Measurements from ENCODE around the gene BICDL1. TPM values are rescaled to one million over a fixed set of nuclear protein-coding genes. Genes with fewer than 3 reads are reported as not detected.

BICDL1 gene
- total and polyA plus RNA-seq, 2 of the 4 experiments (the other 2 are of a cell fraction) = not detected

GRCh38 chr12:120090206-120090605, 101.2 kb downstream of the BICDL1 start:
- ChIA-PET CTCF (no interaction called here), POLR2A (ENCODE audit: unreplicated experiment) (no interaction called here)
- H3K79me1 ChIP-seq (ENCODE audit: low read depth in 1 of 2, low read length in 2 of 2) = peaks cover 0 to 6% of the 10 kb centered on the region in 2 experiments; a peak in 1 of 4 replicates
- TF ChIP-seq USF2 (IDR thresholded peaks at IDR 0.05; ENCODE audit: low read depth, low read length) (no peak), SMC3 (IDR thresholded peaks at IDR 0.05; ENCODE audit: low read depth, low read length) (no peak), RFX5 (IDR thresholded peaks at IDR 0.05; ENCODE audit: low read depth, low read length) (no peak), CTCF (conservative IDR thresholded peaks at IDR 0.05; ENCODE audit: low read depth, low read length) (no peak), CHD1 (IDR thresholded peaks at IDR 0.05; ENCODE audit: low read depth, low read length) (no peak), RAD21 (IDR thresholded peaks at IDR 0.05; ENCODE audit: low read length) (no peak), BHLHE40 (IDR thresholded peaks at IDR 0.05; ENCODE audit: low read depth, low read length) (no peak), ELK1 (IDR thresholded peaks at IDR 0.05; ENCODE audit: borderline replicate concordance, low read depth, low read length) (no peak), MAZ (IDR thresholded peaks at IDR 0.05; ENCODE audit: borderline replicate concordance, low read depth, low read length) (no peak), MXI1 (IDR thresholded peaks at IDR 0.05; ENCODE audit: borderline replicate concordance, low read depth, low read length) (no peak), MAFK (IDR thresholded peaks at IDR 0.05; ENCODE audit: low read depth, low read length) (no peak), RCOR1 (IDR thresholded peaks at IDR 0.05; ENCODE audit: insufficient replicate concordance, low read length) (no peak), POLR2A (IDR thresholded peaks at IDR 0.05; ENCODE audit: low read depth, low read length) (no peak), CEBPB (IDR thresholded peaks at IDR 0.05; ENCODE audit: low read depth, low read length) (no peak), FOS (IDR thresholded peaks at IDR 0.05; ENCODE audit: low read depth, low read length) (no peak), NFE2L2 (IDR thresholded peaks at IDR 0.05; ENCODE audit: low read depth, low read length) (no peak)
- no peaks in the 10 kb centered on the region; the same call in 1 of the 2 replicates for H3K4me1 ChIP-seq (ENCODE audit: control insufficient read depth, insufficient read depth, low read length)
- H3K18ac ChIP-seq (ENCODE audit: low read depth, low read length) = no peak overlapping the region
- peaks cover 21% of the 10 kb centered on the region; the same call in 1 of the 2 replicates for H4K20me1 ChIP-seq (ENCODE audit: insufficient read depth, low read length)
- no peak overlapping the region for H2AK5ac ChIP-seq (ENCODE audit: low read depth, low read length)
- ATAC-seq (ENCODE audit: low read depth) (no peak), DNase-seq (no peak)
- H2AFZ ChIP-seq (replicated peaks; ENCODE audit: low read length, poor library complexity) = no peak overlapping the region
- no peak overlapping the region for H3K27ac ChIP-seq (ENCODE audit: insufficient read depth, low read length)
- H3K9me3 ChIP-seq (ENCODE audit: control insufficient read depth, insufficient read depth, low read length) = no peaks in the 10 kb centered on the region
- no peak overlapping the region for H4K91ac ChIP-seq (ENCODE audit: insufficient read depth, low read depth, low read length)
- intact Hi-C loops (cut with micrococcal nuclease) (no loop called here), in situ Hi-C loops (cut with MboI; ENCODE audit: low sequenced_read_pairs) (no loop called here), dilution Hi-C loops (cut with HindIII; ENCODE audit: low sequenced_read_pairs, unreplicated experiment) (no loop called here)
- H4K5ac ChIP-seq (ENCODE audit: low read depth, low read length) = no peak overlapping the region
- no peak overlapping the region for H2BK5ac ChIP-seq (ENCODE audit: low read depth, low read length, poor library complexity, severe bottlenecking)
- H3K27me3 ChIP-seq (ENCODE audit: control insufficient read depth, insufficient read depth, low read length) = no peaks in the 10 kb centered on the region
- no peak overlapping the region for H3K56ac ChIP-seq (ENCODE audit: extremely low read depth, insufficient read depth, low read length)
- H3K23ac ChIP-seq (ENCODE audit: low read depth, low read length) = no peak overlapping the region
- no peak overlapping the region for H2BK120ac ChIP-seq (ENCODE audit: low read depth, low read length)
- H3K9ac ChIP-seq (ENCODE audit: low read depth, low read length) = no peak overlapping the region
- no peak overlapping the region for H3K4ac ChIP-seq (ENCODE audit: low read depth, low read length)
- H3K36me3 ChIP-seq (ENCODE audit: control insufficient read depth, insufficient read depth, low read length) = peaks cover 16% of the 10 kb centered on the region; the same call in 1 of the 2 replicates
- no peak overlapping the region for H3K4me3 ChIP-seq (ENCODE audit: insufficient read depth, low read depth, low read length)
- H4K8ac ChIP-seq (ENCODE audit: low read depth in 2 of 2, low read length in 2 of 2) = no peak overlapping the region
- no peak overlapping the region for H2AK9ac ChIP-seq (replicated peaks; ENCODE audit: low read depth, low read length, poor library complexity)
- BruUV-seq (replicated peaks) = no TSS peak
- no peak overlapping the region for H2BK20ac ChIP-seq (ENCODE audit: low read depth, low read length)
- no peak overlapping the region for H3K4me2 ChIP-seq (ENCODE audit: low read depth, low read length)
- 0 out of 2 replicates have a peak, but pooled peaks cover 8% of the 10 kb centered on the region for H3K9me1 ChIP-seq (ENCODE audit: insufficient read depth, low read length)
- no peak overlapping the region for H2BK15ac ChIP-seq (ENCODE audit: low read depth, low read length)
- WGBS, 2 experiments (ENCODE audit: extremely low coverage in 2 of 2, insufficient read length in 1 of 2) = no CpG with 5 or more reads among the region's 3 CpGs
- no peak overlapping the region for H3K14ac ChIP-seq (replicated peaks; ENCODE audit: low read depth, low read length)

All from IMR-90 (cell line).